Osteoblast (primary cell): ENCODE measurements around the gene RSRC1. TPM values are rescaled to one million over a fixed set of nuclear protein-coding genes. Genes with fewer than 3 reads are reported as not detected.

Source experiments
- DNase-seq: peaks from one replicate; pipeline ENCODE4 v3.0.0; 2011; ENCODE audit warnings: low spot score, mixed read lengths; ENCODE audit not compliant: insufficient read length; ENCODE audit errors: missing footprints
- H2AFZ ChIP-seq: 2 replicates; pipeline ENCODE4 v1.6.0; 2011; ENCODE audit warnings: mild to moderate bottlenecking, low read length
- H3K27ac ChIP-seq: 2 replicates; pipeline ENCODE4 v1.5.1; 2011; ENCODE audit warnings: mild to moderate bottlenecking, low read depth, low read length, moderate library complexity
- H3K27me3 ChIP-seq: 2 replicates; pipeline ENCODE4 v1.6.0; 2012; ENCODE audit warnings: mild to moderate bottlenecking, control low read depth, inconsistent platforms, low read length, moderate library complexity; ENCODE audit not compliant: insufficient read depth
- H3K36me3 ChIP-seq: 2 replicates; pipeline ENCODE4 v1.5.1; 2011; ENCODE audit warnings: mild to moderate bottlenecking, low read length, control low read depth, moderate library complexity; ENCODE audit not compliant: insufficient read depth
- H3K4me1 ChIP-seq: 2 replicates; pipeline ENCODE4 v1.5.1; 2011; ENCODE audit warnings: mild to moderate bottlenecking, low read length, control low read depth, moderate library complexity; ENCODE audit not compliant: insufficient read depth
- H3K4me2 ChIP-seq: 2 replicates; pipeline ENCODE4 v1.6.0; 2011; ENCODE audit warnings: mild to moderate bottlenecking, low read length; ENCODE audit not compliant: insufficient read depth
- H3K4me3 ChIP-seq: fragments of 200-600 bp; sonication (generic); 3 replicates; pipeline ENCODE4 v1.5.1; 2012; ENCODE audit warnings: mild to moderate bottlenecking, low read length, inconsistent platforms; ENCODE audit not compliant: insufficient read depth
- H3K79me2 ChIP-seq: 2 replicates; pipeline ENCODE4 v1.6.0; 2012; ENCODE audit warnings: mild to moderate bottlenecking, low read length, control low read depth, inconsistent platforms; ENCODE audit not compliant: insufficient read depth
- H3K9me3 ChIP-seq: 2 replicates; pipeline ENCODE4 v1.5.1; 2011; ENCODE audit warnings: low read depth, low read length, control low read depth
- H4K20me1 ChIP-seq: 2 replicates; pipeline ENCODE4 v1.6.0; 2012; ENCODE audit warnings: mild to moderate bottlenecking, low read length, control low read depth; ENCODE audit not compliant: insufficient read depth
- CTCF ChIP-seq: IDR thresholded peaks from 2 replicates; pipeline ENCODE4 v1.5.1; 2011; ENCODE audit warnings: mild to moderate bottlenecking, low read depth, low read length, moderate library complexity; ENCODE audit errors: extremely low read depth
- total RNA-seq: library from RNA; depleted of rRNA; stranded (reverse); fragments of >200 nt; gene quantifications from 2 replicates; pipeline ENCODE4 v1.2.3, GENCODE V29; 2012

Gene RSRC1
- total RNA-seq, 1 donor = 69.8 TPM

DNA sequence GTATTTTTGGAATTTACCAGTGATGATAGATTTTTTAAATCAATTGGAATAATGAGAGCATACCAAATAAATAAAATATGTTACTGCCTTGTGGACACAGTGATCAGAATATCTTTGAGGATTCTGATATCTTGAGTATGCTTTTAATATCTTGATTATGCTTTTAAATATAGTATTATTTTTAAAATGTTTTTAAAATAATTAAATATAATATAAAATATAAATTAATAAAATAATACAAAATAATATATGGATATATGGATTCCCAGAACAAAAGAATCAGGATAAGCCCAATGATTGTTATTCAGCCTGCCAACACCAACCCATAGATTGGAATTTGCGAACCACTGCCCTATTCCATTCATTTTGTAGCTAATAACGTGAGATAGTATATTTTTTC lies 369.2 kb downstream of the RSRC1 start:
- DNase-seq = no peak

DNA sequence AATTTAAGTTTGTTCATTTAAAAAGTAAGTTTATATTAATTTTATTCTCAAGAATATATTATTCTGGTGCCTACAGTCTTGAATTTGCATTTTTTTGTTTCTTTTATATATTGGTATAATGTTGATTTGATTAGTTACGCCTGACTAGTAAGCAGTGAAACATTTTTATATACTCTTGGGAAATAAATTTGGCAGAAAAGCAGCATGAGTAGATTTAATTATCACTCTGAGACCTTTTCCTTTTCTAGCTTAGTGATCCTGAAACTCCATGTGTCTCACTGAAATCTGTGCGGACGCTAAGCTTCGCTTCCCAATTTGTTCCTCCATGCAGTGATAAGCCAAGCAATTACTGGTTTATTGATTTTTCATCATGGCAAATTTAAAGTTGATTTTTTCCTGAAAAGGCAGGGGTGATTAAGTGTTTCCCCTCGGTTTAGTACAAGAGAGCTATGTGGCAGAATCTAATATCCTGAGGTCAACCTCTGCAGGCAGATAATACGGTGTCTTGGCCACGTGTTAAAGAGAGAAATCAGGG lies 373.9 kb downstream of the RSRC1 start:
- H2AFZ ChIP-seq = no peak overlapping the region
- H3K27ac ChIP-seq = no peak overlapping the region
- no peaks in the 10 kb centered on the region for H3K79me2 ChIP-seq
- no peaks in the 10 kb centered on the region for H4K20me1 ChIP-seq
- no peak overlapping the region for H3K4me2 ChIP-seq
- DNase-seq = no peak
- H3K27me3 ChIP-seq = no peaks in the 10 kb centered on the region
- H3K36me3 ChIP-seq = no peaks in the 10 kb centered on the region
- no peaks in the 10 kb centered on the region for H3K4me1 ChIP-seq
- H3K9me3 ChIP-seq = no peaks in the 10 kb centered on the region
- no peak for TF ChIP-seq CTCF
- no peak overlapping the region for H3K4me3 ChIP-seq

More for the DNA sequence above, 369.2 kb downstream of the RSRC1 start:
- Histone ChIP-seq H3K27me3 (no peaks in the 10 kb centered on the region), H3K9me3 (no peaks in the 10 kb centered on the region), H3K27ac (no peak overlapping the region), H4K20me1 (no peaks in the 10 kb centered on the region), H3K36me3 (no peaks in the 10 kb centered on the region), H3K4me2 (no peak overlapping the region), H3K4me1 (no peaks in the 10 kb centered on the region), H3K79me2 (no peaks in the 10 kb centered on the region), H2AFZ (no peak overlapping the region), H3K4me3 (no peak overlapping the region)
- no peak for TF ChIP-seq CTCF

DNA sequence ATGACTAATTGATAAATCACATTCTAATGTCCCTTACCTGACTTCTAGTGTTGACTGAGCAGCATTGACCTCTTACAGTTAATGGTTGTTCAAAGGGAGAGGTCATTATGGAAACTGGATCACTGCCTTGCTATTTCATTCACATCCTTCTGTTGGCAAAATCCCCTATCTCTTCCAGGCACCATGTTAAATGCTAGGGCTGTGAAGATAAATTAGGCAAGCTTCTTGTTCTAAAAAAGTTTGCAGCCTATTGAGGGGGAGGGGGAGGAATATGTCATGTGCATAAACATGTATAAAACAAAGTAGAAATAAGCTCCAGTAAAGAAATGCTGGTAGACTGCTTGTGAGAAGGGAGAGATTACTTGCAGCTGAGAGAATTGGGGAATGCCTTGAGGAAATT lies 376.3 kb downstream of the RSRC1 start:
- Histone ChIP-seq H4K20me1 (no peaks in the 10 kb centered on the region), H3K27ac (no peak overlapping the region), H3K36me3 (no peaks in the 10 kb centered on the region), H3K79me2 (no peaks in the 10 kb centered on the region), H3K4me3 (no peak overlapping the region), H3K9me3 (no peaks in the 10 kb centered on the region), H3K4me1 (no peaks in the 10 kb centered on the region), H2AFZ (no peak overlapping the region), H3K27me3 (no peaks in the 10 kb centered on the region), H3K4me2 (no peak overlapping the region)
- TF ChIP-seq CTCF = no peak
- DNase-seq = no peak

- Histone ChIP-seq H2AFZ (no peak overlapping the region), H4K20me1 (no peaks in the 10 kb centered on the region), H3K27ac (no peak overlapping the region), H3K4me3 (no peak overlapping the region), H3K27me3 (no peaks in the 10 kb centered on the region), H3K36me3 (no peaks in the 10 kb centered on the region), H3K4me2 (no peak overlapping the region), H3K4me1 (no peaks in the 10 kb centered on the region), H3K9me3 (no peaks in the 10 kb centered on the region), H3K79me2 (no peaks in the 10 kb centered on the region)
- TF ChIP-seq CTCF = no peak
- DNase-seq = no peak
These were observed 378.8 kb downstream of the RSRC1 start for GRCh38 chr3:158488670-158489069.
